NK-92 (cell line): ENCODE results near the gene SLC7A1.

Source experiments
- DNase-seq: peaks from one replicate; lab custom pipeline; 2025; ENCODE audit not compliant: unreplicated experiment; lab: John Stamatoyannopoulos, UW

Gene SLC7A1

DNA sequence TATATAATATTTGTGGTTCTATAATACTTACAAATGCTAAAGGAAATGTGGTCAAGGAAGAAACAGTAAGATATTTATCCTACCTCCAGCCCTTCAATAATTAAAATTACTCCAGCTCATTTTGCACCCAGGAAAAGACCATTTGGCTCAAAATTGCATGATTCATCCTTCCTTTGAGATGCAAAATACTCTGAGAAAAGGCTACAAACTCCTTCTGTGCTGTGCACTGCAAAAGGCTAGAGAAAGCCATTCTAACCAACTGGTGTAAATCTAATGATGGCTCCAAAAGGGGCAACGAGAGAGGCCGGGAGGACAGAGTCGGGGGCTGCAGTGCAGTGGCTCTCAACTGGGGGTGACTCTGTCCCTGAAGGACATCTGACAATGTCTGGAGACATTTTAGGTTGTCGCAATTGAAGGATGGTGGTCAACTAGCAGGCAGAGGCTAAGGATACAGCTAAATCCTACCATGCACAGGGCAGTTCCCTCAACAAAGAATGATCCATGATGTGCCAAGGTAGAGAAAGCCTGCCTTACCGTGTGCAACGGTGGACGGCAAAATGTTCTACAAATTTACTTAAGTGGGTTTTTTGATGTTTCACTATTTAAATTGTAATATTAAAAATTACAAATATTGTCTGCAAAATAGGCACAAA, 32.6 kb downstream of the SLC7A1 start:
- no peak for DNase-seq

DNA sequence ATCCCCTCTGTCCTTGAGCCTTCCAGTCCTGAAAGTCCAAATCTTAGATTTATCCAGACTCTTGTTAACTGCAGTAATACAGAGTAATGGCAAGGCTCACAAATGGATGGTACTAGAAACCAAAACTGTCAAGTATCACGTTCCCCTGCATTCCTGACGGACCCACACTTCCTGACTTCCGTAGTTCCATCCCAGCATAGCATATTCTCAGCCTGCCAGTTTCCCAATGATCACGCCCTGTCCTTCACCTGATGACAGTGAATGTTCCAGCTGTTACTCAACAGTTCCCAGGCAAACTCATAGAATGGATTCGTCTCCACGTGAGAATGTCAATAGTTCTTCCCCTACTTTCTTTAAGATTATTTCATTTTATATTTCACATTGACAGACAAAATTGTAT, 33.6 kb downstream of the SLC7A1 start:
- no peak for DNase-seq

GRCh38 chr13:29556742-29557141, 38.7 kb downstream of the SLC7A1 start:
- DNase-seq = no peak

- DNase-seq = no peak
These were observed 44.3 kb downstream of the SLC7A1 start for GRCh38 chr13:29551214-29551613.

DNA sequence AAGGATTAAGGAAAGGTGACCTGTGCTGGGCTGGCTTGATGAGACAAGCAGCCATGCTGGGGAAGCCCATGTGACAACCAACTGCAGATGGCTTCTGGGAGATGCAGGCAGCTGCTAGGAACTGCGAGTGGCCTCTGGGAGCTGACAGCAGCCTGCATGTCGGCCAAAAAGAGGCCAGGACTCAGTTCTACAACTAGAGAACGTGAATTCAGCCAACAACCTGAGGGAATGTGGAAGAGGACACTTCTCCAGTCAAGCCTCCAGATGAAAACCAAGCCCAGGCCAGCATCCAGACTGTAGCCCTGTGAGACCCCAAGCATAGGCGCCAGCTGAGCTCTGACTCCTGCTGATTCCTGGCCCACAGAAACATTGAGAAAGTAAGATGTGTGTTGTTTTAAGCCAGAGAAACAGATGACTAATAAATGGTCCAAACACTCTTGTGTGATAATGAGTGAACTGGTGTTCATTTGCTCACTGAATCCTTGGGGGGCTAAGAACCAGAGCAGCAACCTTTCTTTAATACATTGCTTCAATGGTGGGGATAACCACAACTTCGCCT, 45.0 kb downstream of the SLC7A1 start:
- DNase-seq = no peak

DNA sequence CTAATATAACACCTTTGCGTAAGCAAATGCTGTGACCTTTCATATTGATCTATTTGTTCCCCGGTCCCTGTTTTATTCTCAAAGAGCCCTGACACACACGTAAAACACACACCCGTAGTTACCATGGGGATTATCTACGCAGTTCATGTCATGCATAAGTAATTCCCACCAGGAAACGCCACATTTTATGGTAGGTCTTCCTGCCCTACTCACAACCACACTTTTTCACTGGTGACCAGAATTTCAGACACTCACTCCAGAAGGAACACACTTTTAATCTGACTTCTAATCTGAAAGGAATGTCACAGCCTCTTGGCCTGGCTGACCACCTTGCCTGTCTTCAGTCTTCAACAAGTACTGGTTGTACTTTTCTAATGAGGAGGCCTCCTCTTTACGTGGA, 46.8 kb downstream of the SLC7A1 start:
- DNase-seq = no peak

GRCh38 chr13:29547153-29547552, 48.3 kb downstream of the SLC7A1 start:
- no peak for DNase-seq

- no peak for DNase-seq
These were observed 48.8 kb downstream of the SLC7A1 start for GRCh38 chr13:29546662-29547061.

- no peak for DNase-seq
These were observed 49.5 kb downstream of the SLC7A1 start for GRCh38 chr13:29545988-29546387.

- no peak for DNase-seq
These were observed 52.0 kb downstream of the SLC7A1 start for GRCh38 chr13:29543230-29544215.

DNA sequence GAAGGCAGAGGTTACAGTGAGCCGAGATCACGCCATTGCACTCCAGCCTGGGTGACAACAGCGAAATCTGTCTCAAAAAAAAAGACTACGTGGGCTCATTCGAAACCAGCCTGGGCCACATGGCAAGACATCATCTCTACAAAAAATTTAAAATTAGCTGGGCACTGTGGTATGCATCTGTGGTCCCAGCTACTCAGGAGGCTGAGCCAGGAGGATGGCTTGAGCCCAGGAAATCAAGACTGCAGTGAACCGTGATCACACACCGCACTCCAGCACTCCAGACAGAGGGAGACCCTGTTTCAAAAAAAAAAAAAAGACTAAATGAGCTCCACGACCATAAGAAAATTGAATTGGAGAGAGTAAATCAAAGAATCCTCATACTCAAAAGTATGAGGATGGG, 53.1 kb downstream of the SLC7A1 start:
- no peak for DNase-seq

GRCh38 chr13:29541400-29541799, 54.1 kb downstream of the SLC7A1 start:
- DNase-seq = no peak

GRCh38 chr13:29540799-29541198, 54.7 kb downstream of the SLC7A1 start:
- no peak for DNase-seq

- DNase-seq = no peak
These were observed 55.2 kb downstream of the SLC7A1 start for GRCh38 chr13:29540334-29540733.

DNA sequence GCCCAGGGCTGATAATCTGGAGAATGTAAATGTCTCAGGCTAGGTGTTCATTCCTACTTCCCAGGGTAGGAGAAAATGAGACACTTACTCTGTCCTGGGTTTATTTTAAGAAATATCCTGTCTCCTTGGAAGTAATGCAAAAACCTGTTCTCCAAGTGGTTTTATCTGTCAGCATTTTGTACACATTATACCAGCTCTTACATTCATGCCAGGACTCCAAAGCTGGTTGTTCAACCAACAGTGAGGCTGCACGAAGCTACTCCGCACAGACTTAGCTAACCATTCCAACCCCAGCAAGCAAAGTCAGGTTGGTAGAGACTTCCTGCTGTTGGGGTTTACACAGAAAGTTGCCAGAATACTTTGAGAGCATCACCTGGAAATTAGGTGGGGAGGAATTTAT, 55.6 kb downstream of the SLC7A1 start:
- no peak for DNase-seq

DNA sequence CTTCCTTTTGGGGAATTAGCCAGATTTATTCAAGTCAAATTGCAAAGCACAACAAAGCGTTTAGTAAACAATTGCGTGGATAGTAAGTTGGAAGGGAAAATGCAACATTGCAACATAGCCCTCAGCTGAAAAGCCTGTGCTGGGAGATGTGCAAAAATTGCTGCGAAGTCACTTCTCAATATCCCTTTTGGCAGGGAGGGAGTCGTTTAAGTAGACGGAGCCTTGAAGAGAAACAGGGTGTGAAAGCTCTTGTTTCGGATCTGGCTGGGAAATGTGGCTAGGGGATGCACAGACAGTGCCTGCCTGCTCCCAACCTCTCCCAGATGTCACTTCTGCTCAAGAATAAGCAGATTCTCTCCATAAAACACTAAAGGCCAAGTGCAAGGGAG, 56.8 kb downstream of the SLC7A1 start:
- no peak for DNase-seq

DNA sequence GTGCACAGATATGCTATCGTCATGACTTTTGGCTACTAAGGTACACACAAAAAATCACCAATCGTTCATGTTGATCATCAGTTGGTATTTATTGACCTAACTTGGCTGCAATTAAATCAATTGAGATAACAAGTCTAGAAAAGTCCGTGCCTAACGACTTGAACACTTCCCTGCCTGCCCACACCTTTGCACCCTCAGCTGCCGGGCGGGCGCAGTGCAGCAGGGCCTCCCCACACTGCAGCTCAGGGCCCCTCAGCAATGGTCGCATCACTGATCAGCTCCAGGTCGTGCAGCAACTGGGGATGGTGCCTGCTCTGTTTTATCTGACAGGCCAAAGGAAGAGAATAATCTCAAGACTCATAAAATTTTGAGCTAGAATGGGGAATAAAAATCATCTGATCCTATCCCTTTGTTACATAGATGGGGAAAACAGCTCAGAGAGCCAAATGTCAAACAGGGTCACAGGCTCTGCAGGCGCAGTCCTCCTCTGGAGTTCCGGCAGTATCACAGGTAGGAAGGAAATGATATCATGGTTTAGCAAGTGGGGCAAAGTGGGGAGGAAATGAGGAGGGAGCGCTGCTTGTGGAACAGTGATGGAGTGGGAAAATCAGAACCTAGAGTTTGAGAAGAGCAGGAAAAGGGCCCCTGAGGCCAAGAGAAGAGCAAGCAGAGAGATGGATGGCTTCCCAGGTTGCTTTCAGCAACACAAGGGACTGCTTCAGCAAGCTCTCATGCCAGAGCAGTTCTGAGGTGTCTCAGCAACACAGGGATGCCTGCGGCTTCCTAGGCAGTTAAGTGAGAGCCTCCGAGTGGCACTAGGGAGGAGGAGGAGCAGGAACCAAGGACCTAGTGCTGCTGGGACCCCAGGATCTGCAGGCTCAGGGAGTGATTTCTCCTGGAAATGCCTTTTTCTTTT, 57.5 kb downstream of the SLC7A1 start:
- no peak for DNase-seq

DNA sequence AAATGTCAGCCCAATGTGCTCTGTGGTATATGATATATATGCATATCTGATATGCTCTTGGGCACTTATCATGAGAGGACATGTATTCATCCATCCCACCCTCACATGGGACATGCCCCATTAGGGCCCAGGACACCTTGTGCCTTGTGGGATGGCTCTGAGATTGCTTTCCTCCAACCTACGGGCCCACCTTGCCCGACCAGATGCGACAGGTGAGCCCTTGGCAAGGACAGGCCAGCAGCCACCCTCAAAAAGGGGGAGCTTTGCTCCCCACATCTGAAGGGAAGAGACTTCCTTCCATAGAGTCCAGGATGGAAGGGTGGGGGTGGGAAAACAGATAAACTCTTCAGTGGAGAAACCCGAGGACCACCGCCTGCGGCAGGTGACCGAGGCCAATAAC, 58.6 kb downstream of the SLC7A1 start:
- no peak for DNase-seq

DNA sequence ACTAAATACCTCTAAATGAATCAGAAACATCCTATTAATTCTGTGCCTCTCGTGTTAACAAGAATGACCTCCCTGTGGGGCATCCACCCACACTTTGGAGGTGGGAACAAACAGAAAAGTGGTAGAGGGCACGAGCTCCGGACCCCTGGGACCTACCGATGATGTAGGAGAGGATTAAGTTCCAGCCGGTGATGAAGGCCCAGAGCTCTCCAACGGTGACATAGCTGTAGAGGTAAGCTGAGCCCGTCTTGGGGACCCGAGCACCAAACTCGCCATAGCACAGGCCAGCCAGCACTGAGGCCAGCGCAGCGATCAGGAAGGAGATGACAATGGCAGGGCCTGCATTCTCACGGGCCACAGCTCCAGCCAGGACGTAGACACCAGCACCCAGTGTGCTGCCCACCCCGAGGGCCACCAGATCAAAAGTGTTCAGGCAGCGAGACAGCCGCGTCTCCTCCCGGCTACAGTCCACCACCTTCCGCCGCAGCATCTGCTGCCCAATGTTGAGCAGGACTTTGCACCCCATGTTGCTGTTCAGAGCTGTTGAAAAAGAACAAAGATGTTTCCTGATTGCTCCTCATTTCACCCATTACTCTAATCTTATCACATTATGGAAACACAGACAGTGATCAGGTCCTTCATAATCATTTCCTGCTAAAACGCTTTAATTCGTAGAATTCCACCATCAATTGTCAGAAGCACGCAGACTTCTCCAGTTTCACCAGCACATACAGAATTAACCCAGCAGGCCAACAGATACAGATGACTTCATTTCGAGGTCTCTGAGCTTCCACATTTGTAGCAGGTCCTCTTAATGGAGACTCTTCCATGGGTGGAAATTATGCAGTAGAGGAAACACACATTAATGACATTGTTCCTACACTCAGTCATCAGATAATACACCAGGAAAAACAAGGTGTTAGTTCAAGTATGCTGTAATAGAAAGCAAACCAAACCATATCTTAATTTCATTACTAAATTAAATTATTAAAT, 59.5 kb downstream of the SLC7A1 start:
- no peak for DNase-seq

- no peak for DNase-seq
These were observed 61.4 kb downstream of the SLC7A1 start for GRCh38 chr13:29534083-29534482.
